Renal pelvis (tissue), 12 donors: ENCODE results near the gene CCRL2. TPM values are rescaled to one million over a fixed set of nuclear protein-coding genes. Genes with fewer than 3 reads are reported as not detected.

Experiments used
- DNase-seq: peaks from one replicate; pipeline ENCODE4 v3.0.0-alpha.2; 2013
- long read RNA-seq, 16 experiments: transcript quantifications; one replicate each; lab custom pipeline, GENCODE V29; 2026
- polyA plus RNA-seq, 3 donors: library from polyadenylated mRNA; unstranded; fragments of 120-200 nt; gene quantifications; one replicate each; pipeline ENCODE4 v1.2.1, GENCODE V29; 2013; ENCODE audit not compliant: insufficient read length in 3 of 3

The CCRL2 gene
- 1 to 10 TPM in 1 of 3 donors, under 1 TPM in 2; 0.83 to 1.1 (median 0.99) TPM for polyA plus RNA-seq
- long read RNA-seq, donor 1, partial matches to known transcripts: 0 of 1 reads
- long read RNA-seq, donor 1, other reads (novel, unspliced or antisense): 0 of 1 reads
- long read RNA-seq, donor 2, partial matches to known transcripts: 0 of 1 reads
- long read RNA-seq, donor 2, other reads (novel, unspliced or antisense): 0 of 1 reads
- long read RNA-seq, donor 3: 0 reads
- long read RNA-seq, donor 4, partial matches to known transcripts: 0 of 2 reads
- long read RNA-seq, donor 4, other reads (novel, unspliced or antisense): 0 of 2 reads
- long read RNA-seq, donor 5: 0 reads
- long read RNA-seq, donor 6: 0 reads
- long read RNA-seq, donor 7, partial matches to known transcripts: 0 of 2 reads
- long read RNA-seq, donor 7, other reads (novel, unspliced or antisense): 0 of 2 reads
- long read RNA-seq, donor 8: 0 reads
- long read RNA-seq, donor 9, partial matches to known transcripts: 0 of 2 reads
- long read RNA-seq, donor 9, other reads (novel, unspliced or antisense): 0 of 2 reads
- long read RNA-seq, donor 10, partial matches to known transcripts: 0 of 1 reads
- long read RNA-seq, donor 10, other reads (novel, unspliced or antisense): 0 of 1 reads
- long read RNA-seq, donor 11: 0 reads
- long read RNA-seq, donor 12, partial matches to known transcripts: 0 of 2 reads
- long read RNA-seq, donor 12, other reads (novel, unspliced or antisense): 0 of 2 reads
- long read RNA-seq, donor 13, partial matches to known transcripts: 0 of 1 reads
- long read RNA-seq, donor 13, other reads (novel, unspliced or antisense): 0 of 1 reads
- long read RNA-seq, donor 14: 0 reads
- long read RNA-seq, donor 15, partial matches to known transcripts: 0 of 4 reads
- long read RNA-seq, donor 15, other reads (novel, unspliced or antisense): 0 of 4 reads
- long read RNA-seq, donor 16: 0 reads

GRCh38 chr3:46406788-46407611, at the start of gene CCRL2, which contains the start of gene CCR5AS:
CCRL2 (plus strand) TSS chr3:46407259; CDS start chr3:46408080, 821 bp downstream.
CCR5AS (minus strand) TSS chr3:46407066.
- DNase-seq: no peak

GRCh38 chr3:46358466-46358865, 48.6 kb upstream of the CCRL2 start:
- no peak for DNase-seq

GRCh38 chr3:46359733-46360493, 47.1 kb upstream of the CCRL2 start:
- DNase-seq: no peak

GRCh38 chr3:46360907-46361306, 46.2 kb upstream of the CCRL2 start:
- DNase-seq: no peak

- DNase-seq: no peak
Observed at GRCh38 chr3:46361408-46362283, 45.4 kb upstream of the CCRL2 start.

- DNase-seq: no peak
Observed at GRCh38 chr3:46365041-46365440, 42.0 kb upstream of the CCRL2 start.

GRCh38 chr3:46365737-46366524, 41.1 kb upstream of the CCRL2 start:
- no peak for DNase-seq

GRCh38 chr3:46367811-46368210, 39.2 kb upstream of the CCRL2 start:
- no peak for DNase-seq

GRCh38 chr3:46368569-46368968, 38.5 kb upstream of the CCRL2 start:
- DNase-seq: no peak

GRCh38 chr3:46369151-46369550, 37.9 kb upstream of the CCRL2 start:
- no peak for DNase-seq

GRCh38 chr3:46369675-46370132, 37.4 kb upstream of the CCRL2 start:
- DNase-seq: no peak

GRCh38 chr3:46370839-46371518, 36.1 kb upstream of the CCRL2 start, which contains the start of gene CCR5:
CCR5 (plus strand) TSS chr3:46370946; CDS start chr3:46372903, 1,957 bp downstream.
- DNase-seq: no peak

- no peak for DNase-seq
Observed at GRCh38 chr3:46371519-46372340, 35.3 kb upstream of the CCRL2 start.

- DNase-seq: no peak
Observed at GRCh38 chr3:46372492-46373359, 34.3 kb upstream of the CCRL2 start.

GRCh38 chr3:46374755-46375154, 32.3 kb upstream of the CCRL2 start:
- no peak for DNase-seq

- DNase-seq: no peak
Observed at GRCh38 chr3:46375218-46375617, 31.8 kb upstream of the CCRL2 start.
